Gastroesophageal sphincter (tissue), 3 donors: Measurements from ENCODE around the gene GBA2.

ENCODE experiments used
- CTCF ChIP-seq, 4 experiments: fragments of 200-600 bp in 2 of 4; fragments of 450-650 bp in 2 of 4; sonication (generic) in 1 of 4; IDR thresholded peaks; one replicate each; pipeline ENCODE4 v1.5.1; 2017 to 2019; ENCODE audit warnings: antibody characterized with exemption in 4 of 4, mild to moderate bottlenecking in 2 of 4, moderate library complexity in 2 of 4
- EP300 ChIP-seq: sonication (generic); formaldehyde crosslinking; IDR thresholded peaks from one replicate; pipeline ENCODE4 v1.6.1; 2017; ENCODE audit warnings: antibody characterized with exemption, mild to moderate bottlenecking
- POLR2A ChIP-seq, 2 donors: fragments of 450-650 bp; IDR thresholded peaks; one replicate each; pipeline ENCODE4 v1.6.1; 2017; ENCODE audit warnings: antibody characterized with exemption in 2 of 2, mild to moderate bottlenecking in 2 of 2, moderate library complexity in 1 of 2

GRCh38 chr9:35758475-35759050 lies 9.5 kb upstream of the GBA2 start:
- no peak for TF ChIP-seq POLR2A (IDR thresholded peaks at IDR 0.05)
- no peak for TF ChIP-seq CTCF (IDR thresholded peaks at IDR 0.05)
- no peak for TF ChIP-seq EP300
